H1 (cell line): ENCODE results near the gene RCAN2. TPM values are rescaled to one million over a fixed set of nuclear protein-coding genes. Genes with fewer than 3 reads are reported as not detected.
A peak's percentile ranks its signal among the peaks of the same experiment; 100 is the strongest.

ENCODE experiments used
- CTCF ChIA-PET: fragments of 300-600 bp; sonication (Branson Sonifier 250); formaldehyde crosslinking; loops from one replicate; lab custom pipeline; 2021; ENCODE audit not compliant: partially characterized antibody; lab: Charles Lee
- POLR2A ChIA-PET: fragments of 300-600 bp; sonication (Branson Sonifier 250); formaldehyde crosslinking; loops from one replicate; lab custom pipeline; 2021; ENCODE audit warnings: inconsistent platforms; ENCODE audit not compliant: partially characterized antibody; lab: Charles Lee
- DNase-seq, 2 experiments: peaks; one replicate each; pipeline versions ENCODE4 v3.0.0 to v3.0.0-alpha.2; 2010 to 2022; ENCODE audit warnings: low spot score in 2 of 2, low read depth in 1 of 2, mixed read lengths in 1 of 2
- FAIRE-seq: peaks from 2 replicates; lab custom pipeline; 2011; peaks lifted over from hg19 to GRCh38; lab: Jason Lieb, UNC
- H2AFZ ChIP-seq: 2 replicates; pipeline ENCODE4 v1.8.1; 2012; ENCODE audit warnings: low read length, inconsistent platforms
- H2AK5ac ChIP-seq: 2 replicates; pipeline ENCODE4 v1.6.1; 2013; ENCODE audit warnings: low read depth, low read length
- H2BK120ac ChIP-seq: replicated peaks from 2 replicates; pipeline ENCODE3; 2013; ENCODE audit warnings: low read depth, low read length, inconsistent platforms
- H2BK12ac ChIP-seq: 2 replicates; pipeline ENCODE4 v1.6.1; 2013; ENCODE audit warnings: low read depth, low read length
- H2BK15ac ChIP-seq: 2 replicates; pipeline ENCODE4 v1.6.1; 2013; ENCODE audit warnings: low read length
- H2BK20ac ChIP-seq: 2 replicates; pipeline ENCODE4 v1.6.1; 2013; ENCODE audit warnings: low read length
- H2BK5ac ChIP-seq: 2 replicates; pipeline ENCODE4 v1.6.1; 2013; ENCODE audit warnings: low read depth, low read length
- H3K14ac ChIP-seq: 2 replicates; pipeline ENCODE4 v1.6.1; 2013; ENCODE audit warnings: inconsistent platforms; ENCODE audit not compliant: insufficient read length
- H3K18ac ChIP-seq: 2 replicates; pipeline ENCODE4 v1.6.1; 2013; ENCODE audit warnings: low read length; ENCODE audit errors: extremely low read depth
- H3K23ac ChIP-seq: 2 replicates; pipeline ENCODE4 v1.6.1; 2013; ENCODE audit warnings: inconsistent platforms; ENCODE audit not compliant: insufficient read length
- H3K23me2 ChIP-seq: 2 replicates; pipeline ENCODE4 v1.6.1; 2013; ENCODE audit warnings: low read depth, low read length
- H3K27ac ChIP-seq: 2 replicates; pipeline ENCODE4 v1.6.1; 2011; ENCODE audit warnings: low read depth, low read length, inconsistent platforms
- H3K27me3 ChIP-seq, 4 experiments: replicated peaks in 1 of 4; 1 replicate in 1 of 4; 2 replicates in 3 of 4; pipeline versions ENCODE4 v1.6.1 to v1.8.1; 2011 to 2013; ENCODE audit warnings: low read length in 3 of 4, mild to moderate bottlenecking in 3 of 4, inconsistent platforms in 2 of 4, mixed read lengths in 2 of 4, moderate library complexity in 1 of 4; ENCODE audit not compliant: control insufficient read depth in 3 of 4, insufficient read depth in 3 of 4; ENCODE audit errors: extremely low read depth in 1 of 4
- H3K36me3 ChIP-seq, 4 experiments: 2 replicates each; pipeline versions ENCODE4 v1.6.1 to v1.8.1; 2011 to 2013; ENCODE audit warnings: mild to moderate bottlenecking in 4 of 4, low read length in 3 of 4, moderate library complexity in 2 of 4, control low read depth in 1 of 4, inconsistent platforms in 1 of 4; ENCODE audit not compliant: insufficient read depth in 4 of 4, control insufficient read depth in 2 of 4
- H3K4ac ChIP-seq: replicated peaks from 2 replicates; pipeline ENCODE3; 2013; ENCODE audit warnings: low read length, low read depth, mixed read lengths, inconsistent platforms; ENCODE audit not compliant: insufficient read length
- H3K4me1 ChIP-seq, 4 experiments: replicated peaks in 1 of 4; 1 replicate in 1 of 4; 2 replicates in 3 of 4; pipeline versions ENCODE4 v1.6.1 to v1.8.1; 2011 to 2013; ENCODE audit warnings: low read length in 3 of 4, inconsistent platforms in 2 of 4, mixed read lengths in 1 of 4; ENCODE audit not compliant: insufficient read depth in 4 of 4, control insufficient read depth in 3 of 4
- H3K4me2 ChIP-seq, 2 experiments: 2 replicates each; pipeline versions ENCODE4 v1.6.1 to v1.8.1; 2011 to 2013; ENCODE audit warnings: low read depth in 2 of 2, low read length in 2 of 2, control low read depth in 1 of 2, inconsistent platforms in 1 of 2, mild to moderate bottlenecking in 1 of 2; ENCODE audit not compliant: insufficient read depth in 1 of 2
- H3K4me3 ChIP-seq, 4 experiments: fragments of 200-600, 300-600 bp in 1 of 4; sonication (generic), shearing (Covaris generic), sonication (Bioruptor Twin) in 1 of 4; 2 replicates each; pipeline versions ENCODE4 v1.5.1 to v1.8.1; 2011 to 2016; ENCODE audit warnings: low read length in 4 of 4, low read depth in 3 of 4, control low read depth in 2 of 4, inconsistent platforms in 2 of 4, mild to moderate bottlenecking in 2 of 4, mixed read lengths in 1 of 4, moderate library complexity in 1 of 4; ENCODE audit not compliant: insufficient read depth in 2 of 4; ENCODE audit errors: extremely low read depth in 1 of 4
- H3K56ac ChIP-seq: replicated peaks from 2 replicates; pipeline ENCODE3; 2013; ENCODE audit warnings: low read depth, mild to moderate bottlenecking, mixed read lengths, low read length, inconsistent platforms; ENCODE audit not compliant: insufficient read length
- H3K79me1 ChIP-seq: 2 replicates; pipeline ENCODE4 v1.6.1; 2013; ENCODE audit warnings: low read depth, low read length, control low read depth
- H3K79me2 ChIP-seq, 2 experiments: 2 replicates each; pipeline versions ENCODE4 v1.6.1 to v1.8.1; 2012 to 2013; ENCODE audit warnings: low read length in 2 of 2, mild to moderate bottlenecking in 2 of 2, inconsistent platforms in 1 of 2; ENCODE audit not compliant: insufficient read depth in 2 of 2, control insufficient read depth in 1 of 2
- H3K9ac ChIP-seq, 4 experiments: replicated peaks in 1 of 4; 1 replicate in 1 of 4; 2 replicates in 3 of 4; pipeline versions ENCODE4 v1.6.1 to v1.8.1; 2011 to 2013; ENCODE audit warnings: low read depth in 3 of 4, low read length in 3 of 4, control low read depth in 2 of 4, mild to moderate bottlenecking in 2 of 4, moderate library complexity in 2 of 4, inconsistent platforms in 1 of 4; ENCODE audit errors: extremely low read depth in 1 of 4
- H3K9me3 ChIP-seq, 2 experiments: 2 replicates each; pipeline versions ENCODE4 v1.6.1 to v1.8.1; 2012 to 2013; ENCODE audit warnings: mild to moderate bottlenecking in 2 of 2, moderate library complexity in 2 of 2, control low read depth in 1 of 2, inconsistent platforms in 1 of 2, low read depth in 1 of 2, low read length in 1 of 2, mixed read lengths in 1 of 2; ENCODE audit not compliant: insufficient read depth in 2 of 2
- H4K20me1 ChIP-seq, 2 experiments: replicated peaks in 1 of 2; 2 replicates each; pipeline versions ENCODE3 to v1.8.1; 2011 to 2013; ENCODE audit warnings: inconsistent platforms in 2 of 2, low read length in 2 of 2, mild to moderate bottlenecking in 1 of 2; ENCODE audit not compliant: insufficient read depth in 2 of 2, control insufficient read depth in 1 of 2
- H4K5ac ChIP-seq: 2 replicates; pipeline ENCODE4 v1.6.1; 2013; ENCODE audit warnings: low read length, low read depth, mixed read lengths, inconsistent platforms; ENCODE audit not compliant: insufficient read length
- H4K8ac ChIP-seq: 2 replicates; pipeline ENCODE4 v1.8.0; 2013; ENCODE audit warnings: mild to moderate bottlenecking, moderate library complexity, low read length, inconsistent platforms; ENCODE audit not compliant: insufficient read depth; ENCODE audit errors: extremely low read depth
- H4K91ac ChIP-seq: replicated peaks from 2 replicates; pipeline ENCODE3; 2013; ENCODE audit warnings: low read length, mixed read lengths, inconsistent platforms; ENCODE audit not compliant: insufficient read length
- BRCA1 ChIP-seq: IDR thresholded peaks from 2 replicates; pipeline ENCODE4 v1.6.1; 2012; ENCODE audit warnings: low read depth, low read length, improper control_type of control experiment
- CBX8 ChIP-seq: fragments of 300-800, 300-1000 bp; sonication (generic); IDR thresholded peaks from 2 replicates; pipeline ENCODE4 v1.7.1; 2016; ENCODE audit warnings: low read depth, low read length, borderline replicate concordance
- CHD1 ChIP-seq: IDR thresholded peaks from 2 replicates; pipeline ENCODE4 v1.6.1; 2012; ENCODE audit warnings: low read depth, low read length, improper control_type of control experiment
- CTBP2 ChIP-seq: IDR thresholded peaks from 2 replicates; pipeline ENCODE4 v1.7.0; 2011; ENCODE audit warnings: borderline replicate concordance, mild to moderate bottlenecking, moderate library complexity, mixed read lengths, low read length; ENCODE audit not compliant: insufficient read depth, insufficient read length
- JUN ChIP-seq: IDR thresholded peaks from 2 replicates; pipeline ENCODE4 v1.6.1; 2011; ENCODE audit warnings: low read depth, mild to moderate bottlenecking, improper control_type of control experiment, low read length
- KDM5A ChIP-seq: fragments of 200-600 bp; IDR thresholded peaks from 2 replicates; pipeline ENCODE4 v1.7.1; 2012; ENCODE audit warnings: mild to moderate bottlenecking, low read length, inconsistent platforms, mixed read lengths
- MAFK ChIP-seq: IDR thresholded peaks from 2 replicates; pipeline ENCODE4 v1.6.1; 2012; ENCODE audit warnings: low read depth, mild to moderate bottlenecking, improper control_type of control experiment, low read length
- POLR2A ChIP-seq, 2 experiments: IDR thresholded peaks; 1 replicate in 1 of 2; 2 replicates in 1 of 2; pipeline ENCODE4 v1.6.1; 2011; ENCODE audit warnings: low read depth in 2 of 2, low read length in 2 of 2, mild to moderate bottlenecking in 2 of 2; ENCODE audit errors: control extremely low read depth in 1 of 2
- RNF2 ChIP-seq: fragments of 200-900, 300-1000 bp; sonication (generic); IDR thresholded peaks from 2 replicates; pipeline ENCODE4 v1.7.1; 2016; ENCODE audit warnings: borderline replicate concordance, low read depth, mild to moderate bottlenecking, antibody characterized with exemption, low read length; ENCODE audit not compliant: poor library complexity, severe bottlenecking; ENCODE audit errors: missing control alignments
- SAP30 ChIP-seq: fragments of 300-600 bp; sonication (generic); IDR thresholded peaks from 2 replicates; pipeline ENCODE4 v1.7.1; 2012; ENCODE audit warnings: low read length, moderate library complexity, mild to moderate bottlenecking, inconsistent platforms; ENCODE audit not compliant: insufficient read depth, insufficient replicate concordance
- SIX5 ChIP-seq: IDR thresholded peaks from 2 replicates; pipeline ENCODE4 v1.6.1; 2011; ENCODE audit warnings: mild to moderate bottlenecking, low read depth, low read length
- SUZ12 ChIP-seq: fragments of 200-600 bp; sonication (generic); IDR thresholded peaks from 2 replicates; pipeline ENCODE4 v1.6.1; 2012; ENCODE audit warnings: mild to moderate bottlenecking, inconsistent platforms, low read length, moderate library complexity, mixed read lengths
- TEAD4 ChIP-seq: IDR thresholded peaks from 2 replicates; pipeline ENCODE4 v1.6.1; 2012; ENCODE audit warnings: low read depth, low read length, inconsistent platforms, mixed read lengths
- USF2 ChIP-seq: IDR thresholded peaks from 2 replicates; pipeline ENCODE4 v1.6.1; 2011; ENCODE audit warnings: low read length, improper control_type of control experiment
- WGBS, 2 experiments: shearing (Covaris generic) in 1 of 2; methylation state at CpG; one replicate each; pipeline versions ENCODE4 v1.1.6 to v1.1.7; 2013 to 2015; ENCODE audit warnings: low lambda C conversion rate in 2 of 2, mixed read lengths in 2 of 2, inconsistent platforms in 1 of 2, low coverage in 1 of 2, missing lambda C conversion rate in 1 of 2; ENCODE audit not compliant: insufficient replicate concordance in 2 of 2, insufficient coverage in 1 of 2, insufficient read length in 1 of 2; ENCODE audit errors: extremely low coverage in 1 of 2, missing lambda C conversion rate in 1 of 2; 5-methylcytosine and 5-hydroxymethylcytosine counted together
- polyA plus RNA-seq, 7 experiments: library from polyadenylated mRNA; depleted of rRNA in 3 of 7; stranded (reverse) in 5 of 7; unstranded in 2 of 7; fragments of >200 nt in 5 of 7; fragments of 200-250 nt in 2 of 7; gene quantifications; 1 replicate in 5 of 7; 2 replicates in 1 of 7; 4 replicates in 1 of 7; pipeline versions ENCODE4 v1.2.1 to v1.2.3, GENCODE V29; 2011 to 2013; ENCODE audit warnings: missing spikeins in 2 of 7, mixed read lengths in 2 of 7
- total RNA-seq: library from RNA; stranded (reverse); fragmentation: NEBNext Ultra II Directional; extraction: Animal tissue kit (Norgen Biotek cat#: 25700); gene quantifications from 2 replicates; pipeline ENCODE4 v1.2.1, GENCODE V29; 2021

Gene RCAN2
- total and polyA plus RNA-seq, 2 of the 8 experiments (the other 6 are each of a cell fraction or from before 2014, with no cell fraction given) = 5.0 to 8.5 TPM

- Histone ChIP-seq H3K4ac (no peak overlapping the region), H2AFZ (no peak overlapping the region), H3K4me2 (no peak overlapping the region), H4K5ac (no peak overlapping the region), H2BK12ac (peak overlapping the region; percentile 50; the same call in 1 of the 2 replicates), H2BK15ac (no peak overlapping the region), H2BK5ac (no peak overlapping the region), H3K14ac (no peak overlapping the region), H3K56ac (no peak overlapping the region), H3K27me3 (no peaks in the 10 kb centered on the region), H3K36me3 (no peaks in the 10 kb centered on the region), H3K27ac (no peak overlapping the region), H4K20me1 (no peaks in the 10 kb centered on the region), H2BK20ac (no peak overlapping the region), H3K79me2 (no peaks in the 10 kb centered on the region), H4K8ac (no peak overlapping the region), H3K79me1 (no peaks in the 10 kb centered on the region), H2BK120ac (no peak overlapping the region), H3K9me3 (no peaks in the 10 kb centered on the region), H4K91ac (no peak overlapping the region), H2AK5ac (no peak overlapping the region), H3K4me1 (peaks cover 0 to 7% (median 3%) of the 10 kb centered on the region in 4 experiments; a peak in 3 of 7 replicates), H3K4me3 (no peak overlapping the region), H3K9ac (no peak overlapping the region), H3K18ac (no peak overlapping the region), H3K23me2 (no peaks in the 10 kb centered on the region), H3K23ac (no peak overlapping the region)
- ChIA-PET POLR2A (no interaction called here), CTCF (interaction anchor here (1.1 kb wide), 1 partner anchor 10 kb away, joined by 3 read pairs; no protein-coding TSS in a partner anchor)
- WGBS, 2 experiments = 90% methylated on average over 3 of the region's 3 CpGs; no CpG with 5 or more reads in 1 of the 2 experiments
- DNase-seq (no peak), FAIRE-seq (no peak)
- no peak for TF ChIP-seq CBX8
- TF ChIP-seq CHD1 = no peak
- TF ChIP-seq TEAD4 = no peak
- no peak for TF ChIP-seq USF2
- no peak for TF ChIP-seq POLR2A (IDR thresholded peaks at IDR 0.05; ENCODE audit: control extremely low read depth in 1 of 2, low read depth in 2 of 2, low read length in 2 of 2)
- no peak for TF ChIP-seq JUN
- TF ChIP-seq KDM5A = no peak
- no peak for TF ChIP-seq BRCA1
- no peak for TF ChIP-seq CTBP2
- no peak for TF ChIP-seq MAFK
- TF ChIP-seq SIX5 = no peak
- no peak for TF ChIP-seq RNF2
- no peak for TF ChIP-seq SAP30
- TF ChIP-seq SUZ12 = no peak
Measured at GRCh38 chr6:46327779-46328178, 163.5 kb downstream of the RCAN2 start.
